ENCODE results near the gene LIX1.
"Not testable (repeated sequence)": the region's sequence is repeated elsewhere in the genome, so short reads cannot be mapped to it uniquely, and the experiment has no call there.

LIX1 gene

DNA sequence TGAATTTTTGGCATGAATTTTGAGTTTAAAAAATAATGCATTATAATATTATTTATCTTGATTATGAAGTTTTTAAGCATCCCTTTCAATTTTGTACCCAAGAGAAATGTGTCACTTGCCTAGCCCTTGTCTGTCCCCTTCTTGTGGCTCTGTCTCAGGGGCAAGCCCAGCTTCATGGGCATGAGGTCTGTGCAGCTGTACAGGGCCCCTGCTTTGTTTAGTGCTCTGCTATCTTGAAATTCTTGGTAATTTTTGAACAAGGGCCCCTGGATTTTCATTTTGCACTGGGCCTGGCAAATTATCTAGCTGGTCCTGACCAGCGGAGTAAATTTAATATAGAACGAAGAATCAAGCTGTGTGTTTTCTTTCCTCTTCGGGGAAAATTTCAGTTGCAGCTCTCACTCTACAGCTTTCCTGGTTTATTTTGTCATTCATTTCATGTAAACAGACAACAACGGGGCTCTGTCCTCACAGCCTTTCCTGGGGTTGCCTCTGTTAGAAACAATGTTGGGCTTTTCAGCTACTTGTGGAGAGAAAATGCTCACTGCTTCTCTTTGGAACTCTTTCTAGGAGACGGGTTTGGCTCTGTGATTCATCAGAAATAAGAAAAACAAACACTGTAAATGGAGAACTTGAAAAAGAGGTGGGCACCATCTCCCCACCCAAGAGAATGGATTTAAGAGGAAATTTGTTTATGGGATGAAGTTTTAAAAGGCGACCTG lies 41.1 kb downstream of the LIX1 start:
- DNase-seq: no peak

- DNase-seq: no peak
These were observed 41.9 kb downstream of the LIX1 start for GRCh38 chr5:97100476-97100875.

DNA sequence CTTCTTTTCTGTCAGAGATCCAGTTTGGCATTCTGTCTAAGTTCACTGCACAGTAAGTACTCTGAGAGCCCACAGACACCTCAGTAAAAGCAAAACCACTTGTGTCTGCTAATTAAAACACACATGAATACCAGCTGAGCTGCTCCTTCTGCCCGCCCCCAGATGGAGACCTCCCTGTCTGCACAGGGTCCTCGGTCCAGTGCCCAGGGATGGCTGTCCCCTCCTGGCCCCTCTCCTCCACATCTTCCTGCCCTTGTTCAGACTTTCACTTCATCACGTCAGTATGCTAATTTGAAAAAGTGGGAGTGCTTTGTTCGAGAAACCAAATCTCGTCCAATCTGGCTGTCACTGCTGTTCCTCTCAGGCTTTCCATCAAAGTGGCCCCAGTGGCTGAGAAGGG lies 43.5 kb downstream of the LIX1 start:
- DNase-seq: no peak

GRCh38 chr5:97097326-97098230 lies 44.8 kb downstream of the LIX1 start:
- no peak for DNase-seq

DNA sequence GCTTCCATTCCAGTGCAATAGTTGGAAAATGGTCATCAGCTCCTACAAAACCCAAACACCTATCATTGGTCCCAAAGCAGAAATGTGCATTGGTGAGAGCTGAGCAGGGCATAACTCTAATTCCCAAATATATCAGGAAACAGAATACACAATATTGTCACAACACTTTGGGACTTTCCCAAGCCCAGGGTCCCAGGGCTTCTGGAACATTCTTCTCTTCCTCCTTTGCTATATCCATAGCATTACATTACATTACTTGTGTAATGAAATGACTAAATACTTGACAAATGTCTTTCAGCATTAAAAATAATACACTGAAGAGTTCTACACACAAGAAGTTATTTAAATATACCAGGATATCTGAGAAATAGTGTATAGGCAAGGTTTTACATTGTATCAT lies 45.6 kb downstream of the LIX1 start:
- no peak for DNase-seq

DNA sequence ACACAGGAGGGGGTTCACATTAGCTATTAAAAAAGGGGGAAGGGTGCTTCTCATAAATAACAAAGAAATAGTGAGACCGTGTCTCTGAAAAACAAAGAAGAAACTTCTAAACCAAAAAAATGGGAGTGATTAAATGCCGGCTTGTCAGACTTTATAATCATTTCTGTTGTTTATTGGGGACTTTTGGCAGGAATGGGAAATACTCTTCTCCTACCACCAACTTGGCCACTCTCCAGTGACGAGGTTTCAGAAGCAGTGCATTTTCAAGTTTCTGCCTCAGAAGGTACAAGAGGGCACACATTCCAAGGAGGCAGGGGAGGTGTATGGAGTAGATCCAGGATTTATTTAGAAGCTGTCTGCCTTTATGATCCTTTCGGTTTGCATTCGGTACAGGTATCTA lies 46.2 kb downstream of the LIX1 start:
- no peak for DNase-seq

DNA sequence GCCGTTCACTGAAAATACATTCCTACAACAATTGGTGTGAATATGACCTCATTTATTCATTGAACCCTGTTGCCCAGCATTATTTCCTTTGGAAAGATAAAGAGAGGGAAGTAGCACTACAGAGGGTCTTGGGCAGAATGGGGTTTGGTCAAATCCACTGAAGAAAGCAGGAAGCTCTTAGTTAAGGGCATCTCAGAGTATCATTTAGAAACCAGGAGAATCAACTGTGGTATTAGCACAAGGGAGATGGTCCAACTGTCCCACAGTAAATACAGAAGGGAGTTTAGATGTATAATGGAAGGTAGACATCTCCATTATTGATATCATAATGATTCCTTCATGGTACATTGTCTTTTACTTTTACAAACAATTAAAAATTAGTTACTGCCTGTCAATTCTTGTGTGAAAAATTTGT lies 47.1 kb downstream of the LIX1 start:
- DNase-seq: no peak

DNA sequence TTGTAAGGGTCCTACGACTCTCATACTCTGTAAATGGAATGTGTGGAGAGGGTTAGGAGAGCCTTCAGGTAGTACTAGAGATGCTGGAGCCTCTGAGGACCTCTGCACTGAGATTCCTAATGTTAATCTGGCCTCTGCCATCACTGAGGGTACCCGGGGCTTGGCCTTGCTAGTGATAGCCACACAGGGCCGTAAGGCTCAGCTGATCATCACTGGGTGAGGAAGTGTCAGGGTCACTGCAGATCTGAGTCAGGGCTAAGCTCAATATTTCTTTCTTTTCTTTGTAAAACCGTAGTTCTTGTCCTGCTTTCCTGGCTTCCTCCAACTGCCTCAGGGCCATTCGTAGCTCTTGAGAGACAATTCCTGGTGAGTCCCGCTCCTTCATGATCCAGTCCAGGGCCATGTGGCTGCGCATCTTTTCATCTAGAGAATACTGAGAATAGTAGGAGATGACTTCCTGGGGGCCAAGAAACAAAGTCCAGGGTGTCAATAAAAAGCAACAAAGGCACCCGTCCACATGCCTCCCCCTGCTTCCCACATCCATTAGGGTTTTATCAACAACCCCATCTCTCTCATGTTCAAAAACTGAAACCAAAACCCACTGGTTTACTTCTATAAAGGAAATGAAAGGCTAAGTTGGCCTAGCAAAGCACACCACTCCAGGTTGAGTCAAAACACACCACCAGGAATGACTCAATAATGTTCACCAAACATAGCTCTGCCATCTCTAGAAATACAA lies 47.7 kb downstream of the LIX1 start:
- DNase-seq: no peak

DNA sequence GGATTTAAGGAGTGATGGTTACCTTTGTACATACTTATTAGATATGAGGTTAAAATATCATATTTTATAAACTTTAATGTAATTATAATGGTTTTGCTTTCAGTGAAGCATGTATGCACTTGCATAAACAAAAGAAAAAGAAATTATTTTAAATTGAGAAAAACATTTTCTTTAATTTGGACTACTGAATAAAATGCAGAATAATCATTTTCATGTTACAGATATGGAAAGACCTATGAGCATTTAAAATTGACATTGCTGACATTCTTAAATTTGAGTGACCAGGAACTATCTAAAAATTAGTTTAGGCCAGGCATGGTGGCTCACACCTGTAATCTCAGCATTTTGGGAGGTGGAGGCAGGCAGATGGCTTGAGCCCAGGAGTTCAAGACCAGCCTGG lies 49.2 kb downstream of the LIX1 start:
- no peak for DNase-seq

DNA sequence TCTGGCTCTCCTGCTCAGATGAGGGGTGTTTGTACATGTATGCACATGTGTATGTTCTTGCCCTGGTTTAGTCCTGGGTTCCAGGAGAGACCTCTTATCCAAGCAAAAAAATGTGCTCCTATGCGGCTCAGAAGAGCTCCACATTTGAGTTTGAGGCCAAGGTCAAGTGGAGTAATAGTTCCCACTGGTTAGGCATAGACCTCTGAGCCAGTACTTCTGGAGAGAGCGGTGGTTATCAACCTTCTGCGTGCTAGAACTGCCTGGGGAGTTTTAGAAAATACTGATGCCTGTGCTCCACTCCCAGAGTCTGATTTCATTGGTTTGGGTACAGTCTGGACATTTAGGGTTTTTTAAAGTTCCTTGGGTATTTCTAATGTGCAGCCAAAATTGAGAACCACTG lies 51.5 kb downstream of the LIX1 start:
- DNase-seq: no peak

GRCh38 chr5:97089149-97089801 lies 53.1 kb downstream of the LIX1 start:
- no peak for DNase-seq

GRCh38 chr5:97088774-97089148 lies 53.6 kb downstream of the LIX1 start:
- DNase-seq: no peak

GRCh38 chr5:97087138-97087537 lies 55.3 kb downstream of the LIX1 start:
- DNase-seq: no peak

- no peak for DNase-seq
These were observed 56.8 kb downstream of the LIX1 start for GRCh38 chr5:97085459-97086181.

- DNase-seq: not testable (repeated sequence)
These were observed 57.5 kb downstream of the LIX1 start for GRCh38 chr5:97084782-97085458.

GRCh38 chr5:97078958-97079743 lies 63.3 kb downstream of the LIX1 start:
- DNase-seq: no peak

GRCh38 chr5:97077246-97077645 lies 65.2 kb downstream of the LIX1 start:
- DNase-seq: no peak

- no peak for DNase-seq
These were observed 66.3 kb downstream of the LIX1 start for GRCh38 chr5:97076098-97076497.

GRCh38 chr5:97075649-97076048 lies 66.8 kb downstream of the LIX1 start:
- no peak for DNase-seq

DNA sequence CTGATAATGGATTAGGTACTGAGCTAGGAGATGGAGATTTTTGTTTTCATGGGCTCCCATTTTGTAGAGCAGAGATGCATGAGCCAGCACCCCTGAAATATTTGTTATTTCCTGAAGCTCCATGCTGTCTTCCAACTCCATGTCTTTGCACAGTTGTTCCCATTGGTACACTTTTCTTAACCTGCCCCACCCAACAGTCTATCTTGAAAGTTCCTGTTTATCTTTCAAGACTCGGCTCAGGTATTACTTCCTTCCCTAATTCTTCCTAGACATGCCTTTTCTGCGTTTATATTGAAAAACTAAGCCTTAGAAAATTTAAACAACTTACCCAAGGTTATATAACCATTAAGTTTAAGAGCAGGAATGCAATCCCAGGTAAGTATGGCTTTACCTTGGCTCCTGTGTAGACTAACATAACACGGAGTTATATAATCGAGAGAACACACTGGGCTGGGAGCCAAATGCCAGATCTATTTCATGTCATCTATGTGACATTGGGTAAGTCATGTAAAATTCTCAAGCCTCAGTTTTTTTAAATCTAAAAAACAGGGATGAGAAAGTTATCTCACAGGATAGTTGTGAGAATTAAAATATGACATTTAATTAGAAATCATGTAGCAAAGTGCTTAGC lies 67.4 kb downstream of the LIX1 start:
- DNase-seq: no peak
